AML-193 (cell line): ENCODE data around the gene MRPL17.

ENCODE experiments used
- DNase-seq, 2 experiments: peaks; one replicate each; lab custom pipeline; 2025; lab: John Stamatoyannopoulos, UW

MRPL17 gene

GRCh38 chr11:6654281-6655019, 28.7 kb downstream of the MRPL17 start:
- DNase-seq = no peak

- no peak for DNase-seq
Measured at GRCh38 chr11:6653656-6654055, 29.5 kb downstream of the MRPL17 start.

- DNase-seq = peak; percentile 19 to 25
Measured at GRCh38 chr11:6653097-6653496, 30.0 kb downstream of the MRPL17 start.

DNA sequence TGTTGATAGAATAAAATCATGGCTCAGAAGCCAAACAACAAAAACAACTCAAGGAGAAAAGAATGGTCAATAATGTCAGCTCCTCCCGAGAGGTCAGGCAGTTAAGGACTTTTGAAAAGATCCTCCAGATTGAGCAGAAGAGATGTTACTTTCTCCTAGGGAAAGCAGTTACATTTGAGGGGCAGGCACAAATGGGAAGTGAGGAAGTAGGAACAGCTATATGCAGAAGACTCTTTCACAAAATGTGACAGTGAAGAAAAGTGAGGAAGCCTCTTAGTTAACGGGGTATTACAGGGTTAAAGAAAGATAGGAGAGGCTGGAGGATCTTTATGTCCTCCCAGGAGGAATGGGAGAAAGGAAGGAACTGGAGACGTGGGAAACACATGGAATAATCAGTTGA, 31.0 kb downstream of the MRPL17 start:
- DNase-seq = no peak

DNA sequence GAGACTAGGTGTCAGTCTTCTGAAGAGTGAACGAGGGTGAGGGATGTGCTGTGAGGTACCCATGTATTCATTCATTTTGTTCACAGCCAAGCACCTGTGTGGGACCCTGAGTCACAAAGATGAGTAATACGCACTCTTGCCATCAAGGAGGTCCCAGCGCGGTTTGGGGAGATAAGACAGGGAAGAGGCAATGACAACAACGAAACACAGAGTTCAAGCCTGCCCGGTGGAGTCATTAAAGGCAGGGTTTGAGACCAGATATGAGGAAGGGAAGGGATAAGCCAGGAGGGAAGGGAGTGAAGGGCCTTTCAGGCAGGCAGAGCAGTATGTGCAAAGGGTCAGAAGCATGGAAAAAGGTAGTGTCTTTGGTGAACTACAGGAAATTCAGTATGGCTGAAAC, 32.2 kb downstream of the MRPL17 start:
- no peak for DNase-seq

GRCh38 chr11:6650104-6650503, 33.0 kb downstream of the MRPL17 start:
- DNase-seq = no peak

DNA sequence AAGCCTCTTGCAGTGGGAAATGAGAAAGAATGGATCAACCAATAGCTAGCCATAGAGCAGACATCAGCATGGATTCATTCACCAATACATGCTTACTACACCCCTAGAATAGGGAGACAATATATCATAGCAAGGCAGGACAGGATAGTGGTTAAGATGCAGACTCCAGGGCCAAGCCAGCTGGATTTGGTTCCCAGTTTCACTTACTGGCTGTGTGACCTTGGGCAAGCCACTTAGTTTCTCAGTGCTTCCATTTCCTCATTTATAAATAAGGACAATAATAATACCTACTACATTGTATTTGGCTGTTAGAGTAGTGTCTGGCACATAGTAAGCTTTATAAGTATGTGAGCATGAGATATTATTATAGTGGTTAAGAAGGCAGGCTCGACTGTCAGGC, 34.6 kb downstream of the MRPL17 start:
- no peak for DNase-seq

DNA sequence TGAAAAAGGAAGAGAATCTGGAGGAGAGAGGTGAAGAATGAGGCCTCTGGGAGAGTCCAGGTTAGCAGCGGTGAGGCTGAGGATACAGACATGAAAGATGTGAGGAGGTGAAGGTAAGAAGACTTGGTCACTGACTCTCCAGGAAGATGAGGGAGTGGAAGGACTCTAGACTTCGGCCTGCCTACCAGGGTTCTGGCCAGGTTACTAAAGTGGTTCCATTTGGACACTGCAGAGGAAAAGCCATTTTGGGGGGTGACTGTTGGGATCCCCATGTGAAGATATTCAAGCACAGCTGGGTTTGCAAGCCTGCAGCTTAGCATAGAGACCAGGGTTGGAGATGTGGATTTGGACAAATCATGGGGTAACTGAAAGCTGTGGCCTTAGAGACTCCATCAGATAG, 35.3 kb downstream of the MRPL17 start:
- no peak for DNase-seq

DNA sequence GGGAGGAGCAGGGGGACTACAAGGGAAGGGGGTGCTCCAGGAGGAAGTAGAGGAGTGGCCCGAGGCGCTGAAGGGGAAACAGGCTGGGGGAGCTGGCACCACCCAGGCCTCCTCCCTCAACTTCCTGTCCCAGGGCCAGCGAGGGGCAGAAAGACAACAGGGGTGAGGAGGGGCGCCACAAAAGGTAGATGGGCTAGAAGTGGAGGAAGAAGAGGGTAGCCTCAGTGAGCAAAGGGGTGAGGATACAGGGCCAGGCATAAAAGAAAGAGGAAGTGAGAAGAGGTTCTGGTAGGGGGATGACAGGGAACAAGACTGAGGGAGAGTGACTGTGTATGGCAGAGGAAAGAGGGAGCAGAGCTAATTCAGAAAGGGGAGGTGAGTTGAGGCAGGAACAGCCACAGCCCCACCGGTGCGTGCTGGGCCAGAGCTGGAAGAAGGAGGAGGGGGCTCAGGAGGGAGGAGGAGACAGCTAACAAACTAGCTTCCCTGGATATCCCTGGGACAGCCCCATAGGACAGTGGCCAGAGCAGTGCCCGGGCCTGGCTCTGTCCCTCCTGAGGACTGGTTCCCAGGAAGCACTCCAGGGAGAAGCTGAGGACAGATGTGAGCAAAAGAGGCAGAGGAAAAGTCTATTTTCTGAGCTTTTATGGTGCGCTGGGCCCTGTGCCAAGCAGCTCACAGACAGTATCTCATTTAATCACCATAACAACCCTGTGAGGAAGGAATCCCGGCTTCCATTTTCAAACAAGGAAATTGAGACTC, 36.0 kb downstream of the MRPL17 start:
- DNase-seq = peak; percentile 68 to 72

DNA sequence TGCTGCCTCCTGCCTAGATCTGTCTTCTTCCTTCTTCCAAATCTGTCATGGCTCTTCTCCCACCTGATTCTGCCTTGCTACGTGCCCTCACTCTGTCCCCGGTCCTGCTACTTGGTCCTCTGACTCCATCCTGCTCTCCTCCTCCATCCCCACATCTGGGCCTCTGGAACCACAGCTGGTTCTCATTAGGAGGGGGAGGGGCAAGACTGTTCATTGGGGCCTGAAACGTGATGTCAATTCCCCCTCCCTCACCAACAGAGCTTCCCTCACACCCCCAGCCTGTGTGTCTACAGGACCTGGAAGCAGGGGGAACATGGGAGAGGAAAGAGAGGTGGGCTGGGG, 36.6 kb downstream of the MRPL17 start:
- DNase-seq = no peak

- no peak for DNase-seq
Measured at GRCh38 chr11:6646071-6646470, 37.1 kb downstream of the MRPL17 start.

- DNase-seq = no peak
Measured at GRCh38 chr11:6642957-6643356, 40.2 kb downstream of the MRPL17 start.

- DNase-seq = no peak
Measured at GRCh38 chr11:6640985-6641701, 42.0 kb downstream of the MRPL17 start.

GRCh38 chr11:6640036-6640984, 42.8 kb downstream of the MRPL17 start:
- DNase-seq = no peak

DNA sequence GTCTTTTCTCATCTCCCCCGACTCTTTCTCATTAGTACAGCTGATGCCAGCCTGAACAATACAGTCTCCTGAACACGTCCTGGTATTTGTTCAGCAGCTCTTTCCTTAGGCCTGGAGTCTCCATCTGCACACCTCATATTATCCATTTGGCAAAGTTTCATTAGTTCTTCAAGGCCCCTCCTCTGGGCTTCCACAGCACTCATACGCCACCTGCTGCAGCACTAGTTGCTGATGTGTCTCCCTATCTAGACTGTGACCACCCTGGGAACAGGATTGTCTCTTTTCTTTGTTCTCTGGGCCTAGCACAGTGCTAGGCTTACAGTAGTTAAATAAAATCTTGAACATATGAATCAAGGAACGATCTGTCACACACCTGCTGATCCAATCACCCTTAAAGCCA, 44.7 kb downstream of the MRPL17 start:
- no peak for DNase-seq

DNA sequence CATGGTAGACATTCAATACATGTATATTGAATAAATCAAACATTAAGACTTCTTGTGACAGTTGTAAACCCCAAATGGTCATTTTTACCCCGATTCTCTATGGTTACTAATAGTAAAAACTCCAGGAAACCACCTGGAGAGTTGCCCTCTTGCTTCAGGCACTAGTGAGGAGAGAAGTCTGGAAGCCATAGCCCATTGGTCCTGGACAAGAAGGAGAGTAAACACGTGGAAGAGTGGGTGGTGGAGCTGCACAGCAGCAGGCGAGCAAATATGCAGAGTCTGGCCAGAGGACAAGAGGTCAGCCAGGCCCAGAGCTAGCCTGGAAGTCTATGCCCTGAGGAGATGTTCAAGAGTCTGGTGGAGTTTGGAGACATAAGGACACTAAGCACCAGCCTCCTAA, 45.3 kb downstream of the MRPL17 start:
- DNase-seq = no peak

GRCh38 chr11:6636480-6636879, 46.7 kb downstream of the MRPL17 start:
- DNase-seq = no peak

GRCh38 chr11:6635082-6635932, 47.8 kb downstream of the MRPL17 start:
- DNase-seq = peak; percentile 86 to 87

DNA sequence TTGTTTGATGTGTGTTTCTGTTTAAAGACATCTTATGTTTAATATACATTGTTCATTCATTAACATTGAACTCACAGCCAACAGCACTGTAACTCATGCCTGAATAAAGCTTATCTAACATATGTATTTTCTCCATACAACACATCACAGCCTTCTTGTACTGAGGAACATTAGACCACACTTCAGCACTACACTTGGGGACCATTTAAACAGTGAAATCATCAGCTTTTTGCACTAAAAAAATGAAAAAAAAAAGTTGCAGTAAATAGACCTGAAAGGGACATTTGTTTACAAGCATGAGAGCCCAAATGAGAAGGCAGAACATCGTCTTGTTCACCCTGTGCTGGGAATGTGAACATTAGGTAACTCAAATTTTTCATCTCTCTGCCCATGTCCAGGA, 48.6 kb downstream of the MRPL17 start:
- DNase-seq = no peak

- DNase-seq = no peak
Measured at GRCh38 chr11:6633422-6634408, 49.4 kb downstream of the MRPL17 start.
